Activated CD4-positive, alpha-beta T cell treated with anti-CD3 and anti-CD28 coated beads for 4 hours (primary cell): ENCODE measurements around the gene SLC49A3.
"Not testable (repeated sequence)": the region's sequence is repeated elsewhere in the genome, so short reads cannot be mapped to it uniquely, and the experiment has no call there.

Source experiments
- DNase-seq, 2 donors: peaks; one replicate each; pipeline ENCODE4 v3.0.0-alpha.2; 2020

Gene SLC49A3

GRCh38 chr4:700587-701264 lies 11.8 kb upstream of the SLC49A3 start:
- no peak for DNase-seq

GRCh38 chr4:699816-700580 lies 11.0 kb upstream of the SLC49A3 start:
- no peak for DNase-seq

- DNase-seq: not testable (repeated sequence)
Observed at GRCh38 chr4:694341-694940, 5.5 kb upstream of the SLC49A3 start.

GRCh38 chr4:692771-693554 lies 4.0 kb upstream of the SLC49A3 start:
- no peak for DNase-seq

DNA sequence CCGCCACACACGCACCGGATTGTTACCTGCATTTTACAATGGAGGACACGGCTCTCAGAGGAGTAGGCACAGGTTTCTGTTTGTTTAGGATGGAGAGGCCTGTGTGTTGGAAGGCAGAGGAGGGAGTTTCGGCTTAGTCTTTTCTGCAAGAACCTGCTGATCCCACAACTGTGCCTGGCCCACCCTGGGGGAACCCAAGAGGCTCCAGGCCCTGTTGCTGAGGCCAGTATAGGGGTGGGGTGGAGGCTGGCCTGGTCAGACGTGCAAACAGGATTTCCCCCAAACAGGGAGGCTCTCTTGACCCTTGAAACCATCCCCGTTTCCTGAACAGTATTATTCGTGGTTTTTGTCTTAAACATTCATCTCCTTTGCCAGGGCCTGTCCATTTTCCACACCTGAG lies 772 bp upstream of the SLC49A3 start:
- DNase-seq: no peak

GRCh38 chr4:687971-688853 lies 739 bp downstream of the SLC49A3 start:
- no peak for DNase-seq

GRCh38 chr4:687048-687970 lies 1.6 kb downstream of the SLC49A3 start:
- DNase-seq: no peak

DNA sequence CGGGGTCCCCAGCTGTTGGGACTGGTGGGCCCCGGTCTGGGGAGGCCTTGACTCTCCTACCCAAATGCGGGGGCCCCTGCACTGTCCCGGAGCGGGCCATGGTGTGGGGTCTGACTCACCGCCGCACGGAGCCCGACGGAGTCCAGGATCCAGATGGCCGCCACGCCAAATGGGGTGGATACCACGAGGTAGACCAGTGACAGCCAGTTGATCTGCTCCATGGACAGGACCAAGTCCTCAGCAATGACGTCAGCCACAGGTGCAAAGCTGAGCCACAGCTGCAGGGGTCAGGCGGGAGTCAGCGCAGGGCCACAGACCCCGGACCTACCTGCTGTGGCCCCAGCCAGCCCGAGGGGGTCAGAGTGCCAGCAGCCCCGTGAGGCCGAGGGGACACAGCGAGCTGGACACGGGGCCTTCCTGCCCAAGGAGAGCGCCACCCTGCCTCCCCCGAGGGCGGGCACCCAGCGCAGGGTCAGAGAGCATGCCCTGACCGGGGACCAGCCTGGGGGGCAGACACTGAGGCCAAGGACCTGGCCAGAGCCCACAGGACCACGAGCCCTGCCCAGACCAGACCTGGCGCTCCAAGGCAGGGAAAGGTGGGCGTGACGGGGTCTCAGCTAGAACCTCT lies 2.4 kb downstream of the SLC49A3 start:
- no peak for DNase-seq

GRCh38 chr4:685679-686412 lies 3.1 kb downstream of the SLC49A3 start:
- DNase-seq: no peak

DNA sequence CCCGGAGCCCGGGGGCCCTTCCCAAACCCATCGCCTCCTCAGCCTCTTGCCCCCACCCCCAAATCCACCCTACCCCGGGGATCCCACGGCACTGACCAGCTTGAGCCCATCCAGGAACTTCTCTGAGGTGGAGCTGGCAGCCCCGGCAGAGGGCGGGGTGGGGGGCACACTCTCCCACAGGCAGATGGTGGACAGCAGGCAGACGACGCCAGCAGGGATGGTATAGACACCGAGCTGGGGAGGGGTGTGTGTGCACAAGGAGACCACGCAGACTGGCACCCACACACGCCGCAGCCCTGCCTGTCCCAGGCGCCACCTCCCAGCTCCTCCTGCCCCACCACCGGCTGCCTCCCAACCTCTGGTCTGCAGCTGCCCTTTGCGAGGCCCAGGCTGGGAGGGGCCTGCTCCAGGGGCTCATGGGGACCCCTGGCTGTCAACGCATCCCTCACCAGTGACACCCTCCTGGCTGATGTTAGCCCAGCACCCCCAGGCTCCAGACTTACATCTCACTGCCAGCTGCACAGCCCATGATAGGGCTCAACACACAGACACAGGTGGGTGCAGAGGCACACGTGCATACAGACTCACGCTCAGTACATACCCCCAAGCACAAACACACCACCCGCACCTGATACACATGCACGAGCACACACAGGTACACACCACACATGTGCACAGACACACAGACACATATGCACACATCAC lies 4.2 kb downstream of the SLC49A3 start:
- DNase-seq: no peak

DNA sequence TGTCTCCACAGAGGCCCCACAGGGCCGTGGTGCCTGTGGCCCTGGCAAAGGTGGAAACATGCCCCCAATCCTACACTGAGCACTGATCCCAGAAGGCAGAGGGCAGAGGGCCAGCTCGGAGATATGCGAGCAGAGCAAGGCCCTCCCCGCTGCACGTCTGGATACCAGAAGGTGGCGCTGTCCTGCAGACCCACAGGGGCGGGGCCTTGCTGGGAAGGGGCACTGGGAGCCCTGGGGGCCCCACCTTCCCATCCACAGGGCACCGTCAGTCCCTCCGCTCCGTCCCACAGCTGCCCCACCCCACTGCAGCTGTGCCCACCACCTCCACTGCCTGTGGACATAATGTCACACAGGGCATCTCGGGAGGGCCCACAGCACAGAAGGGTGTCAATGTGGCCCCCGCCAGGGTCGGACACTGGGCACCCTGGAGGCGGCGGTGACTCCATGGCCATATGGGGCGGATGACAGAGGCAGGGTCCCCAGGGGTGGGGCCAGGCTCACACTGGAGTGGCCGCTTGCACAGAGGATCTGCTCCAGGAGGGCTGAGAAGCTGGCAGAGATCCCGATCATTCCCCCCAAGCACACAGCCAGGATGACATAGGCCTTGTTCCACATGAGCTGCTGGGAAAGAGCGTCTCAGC lies 4.8 kb downstream of the SLC49A3 start:
- DNase-seq: no peak

DNA sequence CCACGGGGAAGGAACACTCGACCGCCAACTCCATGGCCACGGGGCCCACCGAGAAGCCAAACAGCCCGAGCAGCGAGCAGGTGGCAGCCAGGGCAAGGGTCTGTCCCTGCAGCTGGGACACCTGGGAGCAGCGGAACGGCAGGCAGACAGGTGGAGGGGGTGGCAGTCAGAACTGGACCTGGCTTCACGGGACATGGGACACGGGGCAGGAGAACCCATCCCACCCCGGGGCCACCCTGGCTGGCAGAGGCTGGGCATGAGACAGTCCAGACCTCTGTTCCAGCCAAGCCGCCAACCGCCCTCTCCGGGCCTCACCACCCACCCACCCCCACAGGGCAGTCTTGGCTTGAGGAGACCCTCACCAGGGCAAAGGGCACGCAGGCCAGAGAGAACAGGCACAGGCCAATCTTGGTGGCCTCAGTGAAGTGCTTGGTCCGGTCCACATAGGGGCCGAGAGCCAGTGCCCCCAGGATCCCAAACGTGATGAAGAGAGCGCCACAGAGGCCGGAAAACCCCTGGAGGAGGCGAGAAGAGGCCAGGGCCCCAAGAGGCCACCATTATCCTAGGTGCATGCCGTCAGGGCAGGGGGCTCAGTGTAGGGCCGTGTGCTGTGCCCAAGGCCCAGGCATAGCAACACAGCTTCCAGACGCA lies 5.6 kb downstream of the SLC49A3 start:
- no peak for DNase-seq

- no peak for DNase-seq
Observed at GRCh38 chr4:682490-683172, 6.3 kb downstream of the SLC49A3 start.

- peak in 1 of 2 donors; percentile 40 for DNase-seq
Observed at GRCh38 chr4:681736-682451, 7.1 kb downstream of the SLC49A3 start.

DNA sequence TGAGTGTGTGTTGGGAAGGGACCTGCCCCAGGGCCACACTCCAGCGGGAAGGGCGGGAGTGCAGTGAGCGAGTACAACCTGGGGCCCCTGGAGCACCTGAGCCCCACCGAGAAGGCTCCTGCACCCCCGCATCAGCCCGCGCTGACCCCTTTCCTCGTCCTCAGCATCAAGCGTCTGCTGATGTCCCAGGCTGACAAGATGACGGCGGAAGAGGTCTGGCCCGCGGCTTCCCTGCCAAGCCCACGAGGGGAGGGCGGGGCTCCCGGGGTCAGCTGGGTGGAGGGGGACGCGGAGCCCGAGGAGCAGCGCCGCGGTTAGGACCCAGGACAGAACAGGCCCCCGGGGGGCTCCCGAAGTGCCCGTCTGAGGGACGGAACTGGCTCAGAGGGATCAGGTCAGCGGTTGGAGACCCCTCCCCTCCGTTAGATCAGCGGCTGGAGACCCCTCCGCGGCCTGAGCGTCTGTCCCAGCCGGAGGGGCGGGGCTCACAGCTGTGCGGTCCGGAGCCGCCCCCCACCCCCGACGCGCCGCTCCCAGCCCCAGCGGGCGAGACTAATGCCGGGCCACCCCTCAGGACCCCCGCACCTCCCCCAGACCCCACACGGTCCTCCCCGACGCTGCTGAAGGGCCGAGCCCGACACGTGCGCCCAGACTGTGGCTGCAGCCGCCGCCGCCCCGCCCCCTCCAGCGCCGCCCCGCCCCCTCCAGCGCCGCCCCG lies 7.9 kb downstream of the SLC49A3 start:
- peak; percentile 34 to 46 for DNase-seq

- DNase-seq: no peak
Observed at GRCh38 chr4:680551-680927, 8.4 kb downstream of the SLC49A3 start.
